DND-41 (cell line): ENCODE data around the gene MYH14.

Experiments used
- ATAC-seq: fragments of 200-7000 bp; cut with Tn5 transposase; 3 replicates; pipeline ENCODE4 v1.9.1; 2021; ENCODE audit warnings: low read depth; ENCODE audit not compliant: insufficient read depth
- DNase-seq: peaks from one replicate; pipeline ENCODE4 v3.0.0-alpha.2; 2020
- H2AFZ ChIP-seq: 2 replicates; pipeline ENCODE4 v1.6.0; 2012; ENCODE audit warnings: low read depth, low read length
- H3K27ac ChIP-seq: 2 replicates; pipeline ENCODE4 v1.5.1; 2012; ENCODE audit warnings: low read length, inconsistent platforms
- H3K27me3 ChIP-seq: fragments of 200-600 bp; sonication (generic); 2 replicates; pipeline ENCODE4 v1.6.0; 2012; ENCODE audit warnings: low read length, mild to moderate bottlenecking, inconsistent platforms; ENCODE audit not compliant: insufficient read depth, poor library complexity
- H3K36me3 ChIP-seq: 2 replicates; pipeline ENCODE4 v1.5.1; 2012; ENCODE audit warnings: low read length, inconsistent platforms; ENCODE audit not compliant: insufficient read depth
- H3K4me1 ChIP-seq: 2 replicates; pipeline ENCODE4 v1.5.1; 2012; ENCODE audit warnings: mild to moderate bottlenecking, low read length; ENCODE audit not compliant: insufficient read depth
- H3K4me2 ChIP-seq: 2 replicates; pipeline ENCODE4 v1.6.0; 2012; ENCODE audit warnings: mild to moderate bottlenecking, moderate library complexity, low read length, inconsistent platforms; ENCODE audit not compliant: insufficient read depth
- H3K4me3 ChIP-seq, 2 experiments: fragments of 200-600 bp in 1 of 2; shearing (Covaris generic) in 1 of 2; 2 replicates each; pipeline ENCODE4 v1.5.1; 2012 to 2016; ENCODE audit warnings: inconsistent platforms in 2 of 2, low read length in 2 of 2, mild to moderate bottlenecking in 2 of 2, low read depth in 1 of 2, moderate library complexity in 1 of 2
- H3K79me2 ChIP-seq: 2 replicates; pipeline ENCODE4 v1.6.0; 2012; ENCODE audit warnings: low read length, inconsistent platforms; ENCODE audit not compliant: insufficient read depth
- H3K9ac ChIP-seq: 2 replicates; pipeline ENCODE4 v1.6.0; 2012; ENCODE audit warnings: low read depth, mild to moderate bottlenecking, inconsistent platforms, low read length, moderate library complexity
- H3K9me3 ChIP-seq: 2 replicates; pipeline ENCODE4 v1.5.1; 2012; ENCODE audit warnings: low read length, moderate library complexity, mild to moderate bottlenecking, inconsistent platforms; ENCODE audit not compliant: insufficient read depth, severe bottlenecking
- H4K20me1 ChIP-seq: 2 replicates; pipeline ENCODE4 v1.6.0; 2012; ENCODE audit warnings: low read length; ENCODE audit not compliant: insufficient read depth
- EZH2 ChIP-seq: IDR thresholded peaks from 3 replicates; pipeline ENCODE4 v1.6.1; 2012; ENCODE audit warnings: borderline replicate concordance, low read depth, mild to moderate bottlenecking, moderate library complexity, low read length, inconsistent platforms; ENCODE audit not compliant: severe bottlenecking
- TF ChIP-seq, protein P1 (sequence below): IDR thresholded peaks from 2 replicates; pipeline ENCODE4 v1.5.1; 2012; ENCODE audit warnings: borderline replicate concordance, low read length, moderate library complexity, mild to moderate bottlenecking; ENCODE audit not compliant: poor library complexity, severe bottlenecking; ENCODE audit errors: extremely low read depth

Gene MYH14

DNA sequence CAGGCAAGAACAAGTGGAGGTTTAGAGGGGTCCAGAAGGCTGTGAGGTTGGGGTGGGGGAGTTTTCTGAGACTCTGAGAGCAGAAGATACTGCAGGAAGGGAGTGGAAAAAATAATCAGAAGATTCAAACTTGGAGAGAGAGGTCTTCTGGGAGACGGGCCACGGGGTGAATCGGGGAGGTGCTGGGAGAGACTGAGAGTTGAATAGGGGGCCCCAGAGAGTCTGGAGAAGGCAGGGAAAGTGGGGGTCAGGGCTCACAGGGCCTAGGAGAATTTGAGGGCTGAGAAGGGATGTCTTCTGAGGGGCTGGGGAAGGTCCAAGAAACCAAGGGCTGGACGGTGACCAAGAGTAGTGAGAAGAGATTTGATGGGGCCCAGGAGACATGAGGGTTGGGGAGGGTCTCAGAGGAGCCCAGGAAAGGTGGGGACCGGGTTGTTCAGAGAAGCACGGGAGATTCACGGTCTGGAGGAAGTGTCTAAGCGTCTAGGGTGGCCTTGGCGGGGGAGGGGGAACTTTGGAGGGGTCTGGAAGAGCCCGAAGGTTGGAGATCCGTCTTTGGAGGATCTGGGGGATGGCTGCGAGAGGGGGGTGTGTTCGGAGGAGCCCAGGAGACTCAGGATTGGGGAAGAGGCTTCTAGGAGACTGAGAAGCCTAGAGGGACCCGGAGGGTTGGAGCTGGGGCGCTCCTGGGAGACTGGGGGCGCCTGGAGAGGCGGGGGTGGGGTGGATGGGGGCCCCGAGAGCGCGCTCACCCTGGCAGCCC lies 124.2 kb downstream of the MYH14 start:
- no peaks in the 10 kb centered on the region for H3K27me3 ChIP-seq
- no peak overlapping the region for H3K4me2 ChIP-seq
- no peak for ATAC-seq
- H3K9me3 ChIP-seq, result no peaks in the 10 kb centered on the region
- no peak for TF ChIP-seq EZH2
- TF ChIP-seq, protein P1, sequence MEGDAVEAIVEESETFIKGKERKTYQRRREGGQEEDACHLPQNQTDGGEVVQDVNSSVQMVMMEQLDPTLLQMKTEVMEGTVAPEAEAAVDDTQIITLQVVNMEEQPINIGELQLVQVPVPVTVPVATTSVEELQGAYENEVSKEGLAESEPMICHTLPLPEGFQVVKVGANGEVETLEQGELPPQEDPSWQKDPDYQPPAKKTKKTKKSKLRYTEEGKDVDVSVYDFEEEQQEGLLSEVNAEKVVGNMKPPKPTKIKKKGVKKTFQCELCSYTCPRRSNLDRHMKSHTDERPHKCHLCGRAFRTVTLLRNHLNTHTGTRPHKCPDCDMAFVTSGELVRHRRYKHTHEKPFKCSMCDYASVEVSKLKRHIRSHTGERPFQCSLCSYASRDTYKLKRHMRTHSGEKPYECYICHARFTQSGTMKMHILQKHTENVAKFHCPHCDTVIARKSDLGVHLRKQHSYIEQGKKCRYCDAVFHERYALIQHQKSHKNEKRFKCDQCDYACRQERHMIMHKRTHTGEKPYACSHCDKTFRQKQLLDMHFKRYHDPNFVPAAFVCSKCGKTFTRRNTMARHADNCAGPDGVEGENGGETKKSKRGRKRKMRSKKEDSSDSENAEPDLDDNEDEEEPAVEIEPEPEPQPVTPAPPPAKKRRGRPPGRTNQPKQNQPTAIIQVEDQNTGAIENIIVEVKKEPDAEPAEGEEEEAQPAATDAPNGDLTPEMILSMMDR, result no peak
- no peaks in the 10 kb centered on the region for H4K20me1 ChIP-seq
- no peak for DNase-seq
- no peak overlapping the region for H3K4me3 ChIP-seq
- no peaks in the 10 kb centered on the region for H3K79me2 ChIP-seq
- no peak overlapping the region for H2AFZ ChIP-seq
- H3K9ac ChIP-seq, result no peak overlapping the region
- no peaks in the 10 kb centered on the region for H3K36me3 ChIP-seq
- no peak overlapping the region for H3K27ac ChIP-seq
- H3K4me1 ChIP-seq, result peaks cover 35% of the 10 kb centered on the region

DNA sequence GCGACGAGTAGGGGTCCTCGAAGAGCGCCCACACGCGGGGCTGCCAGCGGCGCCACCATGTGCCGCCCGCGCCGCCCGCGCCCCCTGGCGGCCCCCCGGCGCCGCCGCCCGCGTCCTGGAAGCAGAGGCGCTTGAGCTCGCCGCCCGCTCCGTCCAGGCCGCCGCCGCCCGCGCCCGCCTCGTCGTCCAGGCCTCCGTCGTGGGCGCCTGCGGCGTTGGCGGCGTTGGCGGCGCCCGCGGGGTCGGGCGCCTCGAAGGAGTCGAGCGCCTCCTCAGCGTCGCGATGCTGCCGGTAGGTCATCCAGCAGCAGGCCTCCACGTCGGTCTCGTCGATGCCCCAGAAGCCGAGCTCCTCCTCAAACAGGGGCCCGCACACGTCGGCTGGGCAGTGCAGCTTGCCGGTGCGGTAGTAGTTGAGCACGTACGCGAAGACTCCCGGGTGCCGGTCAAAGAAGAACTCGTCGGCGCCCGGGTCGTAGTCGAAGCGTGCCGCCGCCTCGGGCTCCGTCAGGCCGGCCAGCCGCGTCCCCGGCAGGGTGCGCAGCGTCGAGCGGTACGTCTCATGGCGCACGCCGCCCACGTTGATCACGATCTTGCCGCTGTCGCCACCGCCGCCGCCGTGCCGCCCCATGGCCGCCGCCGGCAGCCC lies 124.9 kb downstream of the MYH14 start:
- H3K9ac ChIP-seq, result no peak overlapping the region
- no peaks in the 10 kb centered on the region for H3K27me3 ChIP-seq
- no peaks in the 10 kb centered on the region for H3K79me2 ChIP-seq
- DNase-seq, result no peak
- H2AFZ ChIP-seq, result no peak overlapping the region
- TF ChIP-seq EZH2, result no peak
- TF ChIP-seq, protein P1, result no peak
- H3K4me3 ChIP-seq, result no peak overlapping the region
- no peaks in the 10 kb centered on the region for H4K20me1 ChIP-seq
- no peak overlapping the region for H3K4me2 ChIP-seq
- H3K27ac ChIP-seq, result no peak overlapping the region
- no peaks in the 10 kb centered on the region for H3K9me3 ChIP-seq
- H3K4me1 ChIP-seq, result peaks cover 38% of the 10 kb centered on the region
- no peaks in the 10 kb centered on the region for H3K36me3 ChIP-seq
- no peak for ATAC-seq

DNA sequence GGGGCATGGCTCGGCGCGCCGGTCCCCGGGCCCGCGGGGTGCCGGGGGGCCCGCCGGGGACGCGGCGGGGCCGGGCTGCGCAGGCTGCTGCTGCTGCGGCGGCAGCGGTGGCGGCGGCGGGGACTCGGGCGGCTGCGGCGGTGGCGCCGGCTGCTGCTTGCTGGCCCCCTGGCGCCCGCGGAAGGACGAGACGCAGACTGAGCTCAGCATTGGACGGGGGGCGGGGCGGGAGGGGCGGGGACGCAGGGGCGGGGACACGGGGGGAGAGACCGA lies 125.4 kb downstream of the MYH14 start:
- no peaks in the 10 kb centered on the region for H3K36me3 ChIP-seq

More for the DNA sequence above, 125.4 kb downstream of the MYH14 start:
- Histone ChIP-seq H3K4me3 (no peak overlapping the region), H3K27me3 (no peaks in the 10 kb centered on the region), H4K20me1 (no peaks in the 10 kb centered on the region), H2AFZ (no peak overlapping the region), H3K4me2 (no peak overlapping the region), H3K4me1 (peaks cover 38% of the 10 kb centered on the region), H3K9me3 (no peaks in the 10 kb centered on the region), H3K9ac (no peak overlapping the region), H3K79me2 (no peaks in the 10 kb centered on the region), H3K27ac (no peak overlapping the region)
- TF ChIP-seq, protein P1, result no peak
- no peak for TF ChIP-seq EZH2
- DNase-seq, result no peak
- ATAC-seq, result no peak
